ENCODE measurements around the gene RPRD2. TPM values are rescaled to one million over a fixed set of nuclear protein-coding genes. Genes with fewer than 3 reads are reported as not detected.
A peak's percentile ranks its signal among the peaks of the same experiment; 100 is the strongest.

Gene RPRD2
- total RNA-seq, 1 experiment from 2014 or later: 10.3 TPM

DNA sequence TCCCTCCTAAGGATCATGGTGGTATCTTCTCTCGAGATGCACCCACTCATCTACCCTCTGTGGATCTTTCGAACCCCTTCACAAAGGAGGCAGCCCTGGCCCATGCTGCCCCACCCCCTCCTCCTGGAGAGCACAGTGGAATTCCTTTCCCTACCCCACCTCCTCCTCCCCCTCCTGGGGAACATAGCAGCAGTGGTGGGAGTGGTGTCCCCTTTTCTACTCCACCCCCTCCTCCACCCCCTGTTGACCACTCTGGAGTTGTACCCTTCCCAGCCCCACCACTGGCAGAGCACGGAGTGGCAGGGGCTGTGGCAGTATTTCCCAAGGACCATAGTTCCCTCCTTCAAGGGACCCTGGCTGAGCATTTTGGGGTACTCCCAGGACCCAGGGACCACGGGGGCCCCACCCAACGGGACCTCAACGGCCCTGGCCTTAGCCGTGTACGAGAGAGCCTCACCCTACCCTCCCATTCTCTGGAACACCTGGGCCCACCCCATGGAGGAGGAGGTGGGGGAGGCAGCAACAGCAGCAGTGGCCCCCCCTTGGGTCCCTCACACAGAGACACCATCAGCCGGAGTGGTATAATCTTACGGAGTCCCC is 108.8 kb downstream of the RPRD2 start:
- DNase-seq (ENCODE audit: low read depth): no peak

DNA sequence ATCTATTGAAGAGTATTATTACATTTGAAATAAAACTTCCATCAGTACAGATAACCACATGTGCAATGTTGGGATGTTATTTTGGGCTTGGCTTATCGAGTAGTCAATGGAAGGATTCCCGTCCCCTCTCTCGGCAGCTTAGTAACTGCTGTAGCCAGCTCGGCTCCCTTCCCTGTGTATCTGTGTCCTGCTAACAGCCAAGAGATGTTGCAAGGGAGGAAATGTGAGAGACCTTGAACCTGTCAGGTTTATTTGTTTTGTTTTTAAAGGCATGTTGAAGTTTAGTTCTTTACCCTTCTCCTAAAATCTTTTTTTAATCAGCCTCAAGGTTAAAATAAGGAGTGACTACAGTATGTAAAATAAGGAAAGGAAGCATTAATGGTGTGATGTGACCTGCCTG is 109.7 kb downstream of the RPRD2 start:
- no peak for DNase-seq (ENCODE audit: low read depth)

DNA sequence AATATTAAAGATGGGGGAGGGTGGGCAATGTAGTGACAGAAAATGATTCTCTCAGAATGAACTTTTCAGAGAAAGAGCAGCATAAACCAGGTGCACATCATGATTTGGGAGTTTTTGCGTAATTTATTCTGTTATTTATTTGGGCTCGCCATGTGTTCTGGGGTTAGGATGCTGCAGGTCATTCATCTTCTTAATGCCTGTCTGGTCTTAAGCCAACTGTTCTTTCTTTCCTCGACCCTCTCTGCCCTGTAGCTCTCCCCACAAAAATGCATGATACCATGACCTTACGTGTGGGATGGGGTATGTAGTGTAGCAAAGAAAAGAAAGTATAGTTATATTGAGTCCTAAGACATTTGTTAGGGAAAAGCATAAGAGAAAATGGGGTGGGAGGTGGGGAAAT is 110.9 kb downstream of the RPRD2 start:
- DNase-seq (ENCODE audit: low read depth): no peak

DNA sequence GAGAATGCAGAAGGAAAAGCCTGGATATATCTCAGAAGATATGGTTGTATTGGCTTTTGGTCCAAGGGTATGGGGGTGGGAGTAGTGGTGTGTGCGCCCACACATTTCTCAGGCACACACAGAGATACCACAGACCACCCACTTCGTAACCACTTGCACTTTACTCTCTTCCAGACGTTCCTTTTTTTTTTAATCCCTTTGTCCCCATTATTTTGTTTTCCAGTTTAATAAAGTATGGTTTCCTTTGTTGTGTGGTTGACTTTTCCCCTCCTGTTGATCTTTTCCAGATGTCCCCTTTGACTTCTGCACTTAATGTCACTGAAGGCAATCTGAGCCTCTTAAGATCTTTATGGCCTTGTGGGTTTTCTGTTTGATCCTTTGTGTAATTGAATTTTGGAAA is 112.8 kb downstream of the RPRD2 start:
- DNase-seq (ENCODE audit: low read depth): peak; percentile 11

DNA sequence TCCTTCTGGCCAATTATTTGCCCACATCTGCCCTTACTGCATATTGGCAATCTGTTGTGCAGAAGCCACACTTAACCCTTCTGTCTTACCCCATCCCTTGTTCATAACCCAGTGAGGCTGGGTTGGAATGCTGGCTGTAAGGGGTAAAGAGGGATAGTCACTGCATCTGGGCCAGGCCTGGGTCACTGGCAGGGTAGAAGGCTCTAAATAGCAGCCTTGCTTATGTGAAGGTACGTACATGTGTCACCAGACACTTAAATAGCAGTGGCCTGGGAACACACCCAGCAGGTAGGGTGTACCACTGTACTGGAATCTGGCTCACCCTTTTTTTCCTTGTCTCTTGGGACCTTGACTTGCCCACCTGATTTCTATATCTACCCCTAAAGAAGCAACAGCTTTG is 113.4 kb downstream of the RPRD2 start:
- no peak for DNase-seq (ENCODE audit: low read depth)

DNA sequence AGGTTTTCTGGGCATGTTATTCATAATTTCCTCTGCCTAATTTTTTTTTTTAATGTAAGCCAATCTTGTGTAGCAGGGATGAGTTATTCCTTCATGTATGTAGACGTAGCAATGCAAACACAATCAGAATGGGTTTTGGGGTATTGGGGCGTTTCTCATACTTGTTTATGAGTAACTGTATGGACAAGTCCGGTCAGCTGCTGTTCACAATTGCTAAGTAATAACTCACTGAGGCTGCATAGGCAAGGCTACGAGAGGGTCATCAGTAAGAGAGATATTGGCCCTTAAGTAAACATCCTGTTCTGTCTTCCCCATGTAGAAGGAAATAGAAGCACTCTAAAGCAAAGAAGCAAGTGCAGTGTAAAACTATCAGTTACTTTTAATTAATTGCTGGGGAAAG is 113.8 kb downstream of the RPRD2 start:
- no peak for DNase-seq (ENCODE audit: low read depth)

DNA sequence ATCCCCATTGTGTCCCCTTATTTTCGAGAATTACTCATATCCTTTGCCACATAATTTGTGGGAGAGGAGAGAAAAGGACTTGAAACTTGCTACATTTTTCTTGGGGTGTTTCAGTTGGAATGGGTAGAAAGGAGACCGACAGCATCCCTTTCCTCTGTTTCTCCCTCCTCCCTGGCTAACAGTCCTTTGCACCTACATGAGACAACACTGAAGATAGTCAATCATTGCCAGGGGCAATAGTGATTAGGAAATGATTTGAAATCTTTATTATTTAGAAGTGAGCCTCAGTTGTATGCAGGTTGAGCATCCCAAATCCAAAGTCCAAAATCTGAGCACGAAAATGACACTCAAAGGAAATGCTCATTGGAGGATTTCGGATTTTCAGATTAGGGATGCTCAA is 115.4 kb downstream of the RPRD2 start:
- no peak for DNase-seq (ENCODE audit: low read depth)

DNA sequence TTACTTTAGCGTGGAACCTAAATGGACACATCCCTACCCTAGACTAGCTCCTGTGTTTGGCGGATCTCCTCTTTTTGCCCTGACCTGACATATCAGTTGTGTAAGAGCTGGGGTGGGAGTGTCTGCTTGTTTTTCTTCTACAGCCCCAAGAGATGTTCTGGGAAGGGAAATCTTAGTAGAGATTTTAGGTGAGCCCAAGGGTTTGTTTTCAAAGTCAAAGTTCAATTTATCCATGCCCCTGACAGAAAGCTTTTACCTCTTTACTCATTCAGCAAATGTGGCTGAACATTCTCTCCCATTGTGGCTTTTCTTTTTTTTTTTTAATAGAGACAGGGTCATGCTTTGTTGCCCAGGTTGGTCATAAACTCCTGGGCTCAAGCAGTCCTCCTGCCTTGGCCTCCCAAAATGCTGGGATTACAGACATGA is 116.0 kb downstream of the RPRD2 start:
- DNase-seq (ENCODE audit: low read depth): no peak

DNA sequence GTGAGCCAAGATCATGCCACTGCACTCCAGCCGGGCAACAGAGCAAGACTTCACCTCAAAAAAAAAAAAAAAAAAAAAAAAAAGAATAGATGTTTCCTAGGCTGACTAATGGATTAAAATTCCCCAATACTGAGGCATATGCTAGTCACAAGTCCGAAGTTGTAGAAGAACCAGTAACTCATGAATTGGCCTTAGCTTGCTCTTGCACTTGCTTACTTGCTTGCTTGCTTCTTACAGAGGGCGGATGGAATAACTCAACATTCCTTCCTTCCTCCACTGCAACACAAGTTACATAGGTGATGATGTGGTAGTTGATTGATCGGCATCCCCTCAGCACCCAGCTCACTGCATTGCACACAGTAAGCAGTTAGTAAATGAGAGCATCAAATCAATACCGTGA is 120.5 kb downstream of the RPRD2 start:
- DNase-seq (ENCODE audit: low read depth): no peak

DNA sequence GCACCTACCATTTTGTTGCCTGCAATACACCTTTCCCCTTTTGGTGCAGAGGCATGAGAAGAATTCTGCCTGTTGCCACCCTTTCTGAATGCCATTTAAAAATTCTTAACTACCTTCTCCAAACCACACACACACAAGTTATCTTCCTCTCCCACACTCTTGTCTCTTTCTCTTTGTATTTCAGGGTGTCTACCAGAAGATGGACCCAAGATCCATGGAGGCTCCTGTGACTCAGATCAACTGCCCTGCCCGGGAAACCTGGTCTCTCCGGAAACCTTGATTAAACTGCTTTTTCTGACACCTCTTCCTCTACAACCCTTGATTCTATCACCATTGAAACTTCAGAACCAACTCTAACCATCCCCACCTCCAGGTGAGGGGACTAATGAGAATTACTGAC is 120.9 kb downstream of the RPRD2 start:
- DNase-seq (ENCODE audit: low read depth): peak; percentile 59

DNA sequence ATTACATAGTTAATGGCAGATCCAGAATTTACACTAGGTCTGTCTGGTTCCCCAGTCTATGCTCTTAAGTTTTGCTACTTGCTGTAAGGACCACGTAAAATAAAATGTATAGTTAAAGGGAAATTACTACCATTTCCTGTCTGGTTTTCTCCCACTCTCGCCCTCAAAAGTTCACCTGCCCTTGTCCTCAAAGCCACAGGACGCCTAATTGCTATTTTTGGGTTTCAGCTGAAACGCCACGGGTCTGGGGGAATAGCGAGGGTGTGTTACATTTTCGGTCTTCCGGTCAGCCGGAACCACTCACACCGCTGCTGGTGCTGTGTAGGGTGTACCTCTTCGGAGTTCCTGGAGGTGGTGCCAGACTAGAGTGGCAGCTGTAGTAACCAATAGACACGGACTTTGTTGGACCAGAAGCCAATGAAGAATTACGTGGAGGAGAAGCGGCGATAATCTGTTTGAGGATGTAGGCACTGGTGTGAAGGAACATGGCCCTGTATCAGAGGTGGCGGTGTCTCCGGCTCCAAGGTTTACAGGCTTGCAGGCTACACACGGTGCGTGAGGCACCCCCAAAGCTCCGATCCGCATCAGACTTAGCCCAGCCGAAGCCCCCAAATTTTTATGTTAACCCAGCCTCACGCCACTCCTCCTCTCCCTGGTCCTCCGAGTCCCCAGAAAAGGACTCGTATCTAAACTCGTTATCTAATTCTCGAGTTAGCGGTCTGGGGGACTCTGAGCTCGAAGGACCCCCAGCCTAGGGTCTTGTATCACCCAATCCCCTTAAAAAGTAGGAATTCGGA is 123.2 kb downstream of the RPRD2 start, which contains the start of gene TARS2:
TSS of gene TARS2 (plus strand) at position 454 of the 797 bp plus-strand sequence. CDS start at position 486, 32 bp downstream.
- DNase-seq (ENCODE audit: low read depth): peak; percentile 98

DNA sequence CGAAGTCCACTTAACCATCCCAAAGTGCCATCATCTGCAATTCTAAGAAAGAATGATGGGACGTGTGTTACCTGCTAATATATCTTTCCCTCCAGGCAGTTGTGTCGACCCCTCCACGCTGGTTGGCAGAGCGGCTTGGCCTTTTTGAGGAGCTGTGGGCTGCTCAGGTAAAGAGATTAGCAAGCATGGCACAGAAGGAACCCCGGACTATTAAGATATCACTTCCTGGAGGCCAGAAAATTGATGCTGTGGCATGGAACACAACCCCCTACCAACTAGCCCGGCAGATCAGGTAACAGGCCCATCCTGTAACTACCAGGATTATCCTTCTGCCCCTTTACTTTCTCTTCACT is 123.8 kb downstream of the RPRD2 start:
- no peak for DNase-seq (ENCODE audit: low read depth)

DNA sequence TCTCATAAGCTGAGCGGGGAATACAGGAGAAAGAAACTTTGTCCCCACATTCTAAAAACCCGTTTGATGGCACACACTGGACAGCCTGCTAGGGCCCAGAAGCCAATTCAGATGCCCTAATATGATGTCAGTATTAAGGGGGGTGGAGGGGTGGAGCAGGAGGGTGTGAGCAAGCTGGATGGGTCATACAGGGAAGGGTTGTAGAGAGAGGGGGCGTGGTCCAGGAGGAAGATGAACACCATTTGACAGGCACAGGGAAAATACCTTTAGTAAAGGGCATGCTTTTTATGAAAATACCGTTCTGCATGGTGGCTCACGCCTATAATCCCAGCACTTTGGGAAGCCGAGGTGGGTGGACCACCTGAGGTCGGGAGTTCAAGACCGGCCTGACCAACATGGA is 129.2 kb downstream of the RPRD2 start:
- DNase-seq (ENCODE audit: low read depth): no peak

DNA sequence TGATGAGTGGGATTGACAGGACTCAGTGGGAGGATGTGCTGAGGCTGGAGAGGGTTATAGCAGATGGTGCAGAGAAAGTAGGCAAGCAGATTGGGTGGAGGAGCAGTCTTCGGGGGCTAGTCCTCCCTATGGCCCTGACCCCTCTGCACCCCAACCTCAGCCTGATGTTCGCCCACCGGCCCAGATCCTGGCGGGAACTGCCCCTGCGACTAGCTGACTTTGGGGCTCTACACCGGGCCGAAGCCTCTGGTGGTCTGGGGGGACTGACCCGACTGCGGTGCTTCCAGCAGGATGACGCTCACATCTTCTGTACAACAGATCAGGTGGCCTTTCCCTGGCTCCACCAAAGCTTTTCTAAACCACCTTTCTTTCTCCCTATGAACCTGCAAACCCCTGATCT is 134.4 kb downstream of the RPRD2 start:
- DNase-seq (ENCODE audit: low read depth): no peak

DNA sequence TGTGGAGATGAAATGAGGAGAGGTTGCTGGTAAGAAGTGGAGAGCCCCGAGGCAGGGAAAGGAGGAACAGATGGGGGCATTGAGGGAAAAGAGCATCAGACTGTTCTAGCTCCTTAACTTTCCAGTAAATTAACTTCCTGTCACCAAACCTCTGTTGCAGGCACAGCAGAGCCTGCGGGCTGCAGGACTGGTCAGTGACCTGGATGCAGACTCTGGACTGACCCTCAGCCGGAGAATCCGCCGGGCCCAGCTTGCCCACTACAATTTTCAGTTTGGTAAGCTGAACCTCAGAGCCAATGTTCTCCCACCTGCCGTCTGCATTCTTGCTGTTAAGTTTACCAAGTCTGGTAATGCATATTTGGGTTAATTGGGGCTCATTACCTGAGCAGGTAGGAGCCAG is 141.5 kb downstream of the RPRD2 start:
- DNase-seq (ENCODE audit: low read depth): no peak

DNA sequence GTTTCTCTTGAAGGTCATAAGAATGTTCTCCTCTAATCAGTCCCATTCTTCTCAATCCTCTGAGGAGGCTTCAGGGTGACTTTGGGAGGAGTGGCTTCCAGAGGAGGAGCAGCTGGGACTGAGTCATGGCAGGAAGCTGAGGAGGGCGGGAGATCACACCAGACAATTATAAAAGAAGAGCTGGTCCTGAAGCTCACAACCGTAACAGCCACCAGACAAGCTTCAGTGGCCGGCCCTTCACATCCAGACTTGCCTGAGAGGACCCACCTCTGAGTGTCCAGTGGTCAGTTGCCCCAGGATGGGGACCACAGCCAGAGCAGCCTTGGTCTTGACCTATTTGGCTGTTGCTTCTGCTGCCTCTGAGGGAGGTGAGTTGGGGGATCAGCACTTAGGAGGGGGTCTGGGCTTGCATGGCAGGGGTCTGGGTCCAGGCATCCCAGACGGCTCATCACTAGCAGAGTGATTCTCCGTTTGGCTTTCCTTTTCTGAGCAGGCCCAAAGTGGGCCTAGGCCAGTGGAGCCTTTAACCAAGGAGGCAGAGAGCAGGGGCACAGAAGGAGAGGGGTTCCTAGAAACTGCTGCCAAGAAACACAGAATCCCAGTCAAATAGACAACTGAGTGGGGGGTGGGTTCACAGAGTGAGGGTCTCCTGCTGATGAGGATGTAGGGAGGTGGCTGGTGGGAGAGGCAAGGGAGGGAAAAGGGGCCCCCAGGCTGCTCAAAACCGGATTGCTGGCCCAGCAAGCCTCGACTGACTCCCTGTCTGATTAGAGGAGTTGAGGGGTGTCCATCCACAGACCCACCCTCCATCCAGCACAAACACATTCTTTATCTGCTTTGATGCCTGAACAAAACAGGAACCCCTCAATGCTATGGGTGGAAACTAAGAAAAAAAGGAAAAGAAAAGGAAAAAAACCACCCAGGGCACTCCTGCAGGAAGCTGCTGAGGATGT is 144.2 kb downstream of the RPRD2 start, which contains the start of gene ECM1:
TSS of gene ECM1 (plus strand) at position 198 of the 953 bp plus-strand sequence. CDS start at position 299, 101 bp downstream.
- DNase-seq (ENCODE audit: low read depth): peak; percentile 86

DNA sequence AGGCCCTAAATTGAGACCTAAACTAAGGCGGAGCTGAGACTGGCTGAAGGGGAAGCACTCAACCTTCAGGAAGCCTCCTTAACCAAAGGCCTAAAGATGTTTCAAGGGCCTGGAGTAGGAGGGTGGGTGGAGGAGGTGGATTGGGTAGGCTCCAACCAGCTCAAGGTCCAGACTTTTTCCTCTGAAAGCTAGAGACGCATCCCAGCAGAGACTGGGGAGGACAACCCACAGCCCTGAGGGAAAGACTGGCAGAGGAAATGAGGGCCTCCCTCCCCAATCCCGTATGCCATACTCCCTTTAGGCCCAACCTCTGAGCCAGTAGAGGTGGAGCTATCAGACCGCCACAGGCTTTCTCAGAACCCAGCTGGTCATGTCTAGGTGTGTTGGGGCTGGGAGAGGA is 145.0 kb downstream of the RPRD2 start:
- DNase-seq (ENCODE audit: low read depth): peak; percentile 73

DNA sequence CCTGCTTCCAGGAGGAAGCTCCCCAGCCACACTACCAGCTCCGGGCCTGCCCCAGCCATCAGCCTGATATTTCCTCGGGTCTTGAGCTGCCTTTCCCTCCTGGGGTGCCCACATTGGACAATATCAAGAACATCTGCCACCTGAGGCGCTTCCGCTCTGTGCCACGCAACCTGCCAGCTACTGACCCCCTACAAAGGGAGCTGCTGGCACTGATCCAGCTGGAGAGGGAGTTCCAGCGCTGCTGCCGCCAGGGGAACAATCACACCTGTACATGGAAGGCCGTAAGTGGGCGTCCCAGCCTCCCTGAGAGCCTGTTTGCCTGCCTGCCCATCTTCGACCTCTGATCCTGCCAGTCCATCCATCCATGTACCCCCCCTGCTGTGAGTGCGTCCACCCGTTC is 147.6 kb downstream of the RPRD2 start:
- DNase-seq (ENCODE audit: low read depth): no peak

DNA sequence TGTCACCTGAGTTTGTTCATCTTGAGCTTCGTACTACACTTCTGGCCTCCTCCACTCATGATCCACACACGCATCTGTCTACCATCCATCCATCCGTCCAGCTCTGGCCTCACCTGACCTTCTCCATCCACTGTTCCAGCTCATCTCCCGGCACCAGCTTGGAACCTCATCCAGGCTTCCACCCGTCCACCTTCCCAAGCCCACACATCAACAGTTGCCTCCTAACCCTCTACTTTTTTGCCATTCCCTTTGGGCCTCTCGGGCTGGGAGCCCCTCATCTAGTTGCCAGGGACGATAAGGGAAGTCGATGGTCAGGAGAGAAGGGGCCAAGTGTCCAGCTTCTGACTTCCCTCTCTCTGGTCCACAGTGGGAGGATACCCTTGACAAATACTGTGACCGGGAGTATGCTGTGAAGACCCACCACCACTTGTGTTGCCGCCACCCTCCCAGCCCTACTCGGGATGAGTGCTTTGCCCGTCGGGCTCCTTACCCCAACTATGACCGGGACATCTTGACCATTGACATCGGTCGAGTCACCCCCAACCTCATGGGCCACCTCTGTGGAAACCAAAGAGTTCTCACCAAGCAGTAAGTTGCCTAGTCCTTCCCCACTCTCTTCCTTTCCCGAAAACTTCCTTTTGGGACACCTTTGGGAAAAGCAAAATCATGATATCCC is 148.2 kb downstream of the RPRD2 start:
- DNase-seq (ENCODE audit: low read depth): no peak

DNA sequence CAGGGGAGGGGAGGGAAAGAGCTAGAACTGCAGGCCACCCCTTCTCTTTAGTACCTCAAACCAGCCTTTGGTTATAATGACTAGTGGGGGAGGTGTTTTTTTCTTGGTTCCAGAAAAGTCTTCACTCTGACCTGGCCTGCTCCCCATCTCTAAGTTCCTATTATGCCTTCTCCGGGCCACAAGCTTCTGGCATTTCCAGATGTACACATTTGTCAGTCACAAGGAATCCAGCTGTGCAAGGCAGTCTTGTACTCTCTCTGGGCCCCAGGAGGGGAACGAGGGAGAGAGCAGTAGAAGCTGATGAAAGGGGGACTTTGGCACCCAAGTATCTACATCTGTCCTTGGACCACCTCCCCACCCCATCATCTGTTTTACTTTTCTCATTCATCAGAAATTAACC is 148.9 kb downstream of the RPRD2 start:
- DNase-seq (ENCODE audit: low read depth): no peak

DNA sequence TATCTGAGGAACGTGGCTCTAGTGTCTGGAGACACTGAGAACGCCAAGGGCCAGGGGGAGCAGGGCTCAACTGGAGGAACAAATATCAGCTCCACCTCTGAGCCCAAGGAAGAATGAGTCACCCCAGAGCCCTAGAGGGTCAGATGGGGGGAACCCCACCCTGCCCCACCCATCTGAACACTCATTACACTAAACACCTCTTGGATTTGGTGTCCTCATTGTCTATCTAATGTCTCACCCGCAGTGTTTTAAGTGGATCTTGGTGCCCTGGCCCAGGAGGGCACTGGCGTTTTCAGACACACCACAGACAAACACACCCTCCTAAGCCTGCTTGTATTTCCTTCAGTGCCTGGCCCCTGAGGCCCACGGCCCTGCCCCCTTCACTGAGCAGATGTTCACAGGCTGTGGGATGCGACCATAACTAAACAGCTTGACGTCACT is 149.4 kb downstream of the RPRD2 start:
- peak; percentile 45 for DNase-seq (ENCODE audit: low read depth)

DNA sequence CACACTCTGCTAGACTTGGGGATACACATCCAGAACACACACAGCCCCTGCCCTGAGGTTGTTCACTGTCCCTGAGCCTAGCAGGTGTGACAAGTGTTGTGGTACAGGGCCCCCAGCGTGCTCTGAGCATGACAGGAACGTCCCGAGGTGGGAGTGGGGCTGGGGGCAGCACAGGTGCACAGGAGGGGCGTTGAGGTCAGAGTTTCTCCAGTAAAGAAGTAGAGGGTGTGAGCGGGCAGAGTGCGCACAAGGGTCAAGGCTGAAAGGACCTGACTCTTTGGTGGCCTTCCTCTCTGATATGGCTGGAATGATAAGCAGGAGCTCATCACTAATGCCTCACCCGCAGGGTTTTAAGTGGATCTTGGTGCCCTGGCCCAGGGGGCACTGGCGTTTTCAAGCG is 150.3 kb downstream of the RPRD2 start:
- DNase-seq (ENCODE audit: low read depth): no peak
